Activated effector memory CD4-positive, alpha-beta T cell treated with Interleukin-2 at 50 U/mL for 16 hours (primary cell): ENCODE measurements around the gene TNNI2.

Source experiments
- DNase-seq: peaks from one replicate; pipeline ENCODE4 v3.0.0-alpha.2; 2020

The TNNI2 gene

DNA sequence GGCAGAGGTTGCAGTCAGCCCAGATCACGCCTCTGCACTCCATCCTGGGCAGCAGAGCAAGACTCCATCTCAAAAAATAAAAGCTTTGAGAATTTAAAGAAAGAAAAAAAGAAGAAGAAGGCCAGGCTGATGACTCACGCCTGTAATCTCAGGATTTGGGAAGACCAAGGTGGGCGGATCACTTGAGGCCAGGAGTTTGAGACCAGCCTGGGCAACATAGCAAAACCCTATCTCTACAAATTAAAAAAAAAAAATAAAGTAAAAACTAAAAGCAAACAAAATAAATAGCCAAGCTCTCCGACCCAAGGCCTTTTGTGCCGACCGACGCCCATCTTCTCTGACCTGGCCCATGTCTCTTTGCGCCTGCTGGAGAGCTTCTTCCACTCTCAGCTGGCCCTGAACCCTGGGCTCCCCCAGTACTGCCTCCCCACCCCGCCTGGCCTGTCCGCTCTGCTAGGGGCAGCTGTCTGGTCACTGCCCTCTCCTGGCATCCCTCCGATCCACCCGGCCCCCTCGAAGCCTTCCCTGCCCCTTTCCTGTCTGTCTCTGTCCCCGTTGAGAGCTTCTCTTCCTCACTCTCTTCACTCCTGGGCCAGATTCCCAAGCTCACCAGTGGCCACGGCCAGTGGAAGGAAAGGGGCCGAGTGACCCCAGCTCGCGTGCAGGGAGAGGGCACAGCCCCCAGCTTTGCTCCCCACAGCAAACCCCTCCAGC, 9.3 kb downstream of the TNNI2 start:
- no peak for DNase-seq

GRCh38 chr11:1848640-1849430, 10.1 kb downstream of the TNNI2 start:
- DNase-seq, result no peak

DNA sequence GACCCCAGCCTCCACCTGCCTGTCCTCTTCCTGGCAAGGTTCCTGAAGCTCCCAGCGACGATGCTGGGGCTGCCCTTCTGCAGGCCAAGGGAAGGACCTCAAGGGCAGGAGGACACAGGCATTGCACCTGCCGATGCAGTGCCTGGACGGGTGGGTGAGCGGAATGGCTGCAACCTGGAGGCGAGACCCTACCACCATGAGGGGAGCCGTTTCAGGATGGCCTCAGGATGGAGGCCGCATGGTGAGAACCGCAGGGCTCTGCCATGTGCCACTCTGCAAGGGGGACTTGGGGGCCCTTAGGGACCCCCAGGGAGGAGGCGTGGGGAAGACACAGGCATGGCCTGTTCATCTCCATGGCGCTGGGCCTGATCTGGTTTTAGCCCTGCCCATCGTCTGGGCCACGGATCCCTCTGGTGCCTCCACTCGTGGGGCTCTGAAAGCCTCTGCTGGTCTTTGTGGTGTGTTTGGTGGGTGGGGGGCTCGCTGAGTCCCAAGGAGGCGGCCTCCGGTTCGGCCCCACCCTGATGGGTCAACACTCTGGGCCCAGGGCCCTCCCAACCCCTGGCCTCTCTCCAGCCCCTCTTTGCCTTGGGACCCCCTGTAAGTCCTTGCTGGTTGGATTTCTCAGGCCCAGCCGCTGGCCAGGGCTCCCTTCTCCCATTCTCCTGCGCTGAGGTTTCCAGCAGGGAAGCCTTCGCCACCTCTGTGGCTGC, 12.8 kb downstream of the TNNI2 start:
- no peak for DNase-seq

- no peak for DNase-seq
These were observed 13.6 kb downstream of the TNNI2 start for GRCh38 chr11:1852271-1852876.

- peak; percentile 85 for DNase-seq
These were observed 14.1 kb downstream of the TNNI2 start, which contains the start of gene LSP1 for GRCh38 chr11:1852877-1853276. LSP1 (plus strand) TSS chr11:1853084; CDS start chr11:1853145, 61 bp downstream.

- DNase-seq, result no peak
These were observed 14.8 kb downstream of the TNNI2 start for GRCh38 chr11:1853376-1854131.

DNA sequence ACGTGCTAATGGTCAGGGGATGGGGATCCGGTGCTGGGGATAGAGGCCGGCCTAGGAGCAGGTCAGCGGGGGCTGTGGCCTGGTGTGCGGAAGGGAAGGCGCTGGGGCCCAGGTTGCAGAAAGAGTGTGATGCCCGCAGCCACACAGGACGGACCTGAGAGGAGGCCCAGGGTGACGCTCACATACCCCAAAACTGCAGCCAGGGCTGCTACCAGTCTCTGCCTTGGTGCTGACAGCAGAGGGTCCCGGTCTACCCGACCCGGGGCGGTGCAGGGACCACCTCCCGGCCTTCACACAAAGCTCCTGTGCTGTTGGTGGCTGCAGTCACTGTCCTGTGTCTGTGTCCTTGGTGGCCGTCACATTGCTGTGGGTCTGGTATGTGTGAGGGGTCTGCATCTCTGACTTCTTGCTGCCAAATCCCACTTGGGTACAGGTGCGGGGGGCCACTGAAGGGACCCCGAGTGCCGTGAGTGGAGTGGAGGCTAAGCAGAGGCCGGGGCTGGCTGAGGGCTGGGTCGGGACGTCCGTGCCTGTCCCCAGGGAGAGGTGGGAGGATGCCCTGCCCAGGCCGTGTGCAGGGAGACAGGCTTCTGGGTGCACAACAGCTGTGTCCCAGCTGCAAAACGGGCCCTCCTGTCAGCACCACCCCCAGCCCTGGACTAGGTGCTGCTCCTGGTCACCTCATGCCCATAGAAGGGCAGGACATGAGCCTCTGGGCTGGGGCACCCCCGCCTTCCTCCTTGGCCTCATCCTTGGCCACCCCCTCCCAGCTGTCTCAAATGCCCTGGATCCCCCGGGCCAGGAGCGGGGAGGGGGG, 15.6 kb downstream of the TNNI2 start:
- no peak for DNase-seq

DNA sequence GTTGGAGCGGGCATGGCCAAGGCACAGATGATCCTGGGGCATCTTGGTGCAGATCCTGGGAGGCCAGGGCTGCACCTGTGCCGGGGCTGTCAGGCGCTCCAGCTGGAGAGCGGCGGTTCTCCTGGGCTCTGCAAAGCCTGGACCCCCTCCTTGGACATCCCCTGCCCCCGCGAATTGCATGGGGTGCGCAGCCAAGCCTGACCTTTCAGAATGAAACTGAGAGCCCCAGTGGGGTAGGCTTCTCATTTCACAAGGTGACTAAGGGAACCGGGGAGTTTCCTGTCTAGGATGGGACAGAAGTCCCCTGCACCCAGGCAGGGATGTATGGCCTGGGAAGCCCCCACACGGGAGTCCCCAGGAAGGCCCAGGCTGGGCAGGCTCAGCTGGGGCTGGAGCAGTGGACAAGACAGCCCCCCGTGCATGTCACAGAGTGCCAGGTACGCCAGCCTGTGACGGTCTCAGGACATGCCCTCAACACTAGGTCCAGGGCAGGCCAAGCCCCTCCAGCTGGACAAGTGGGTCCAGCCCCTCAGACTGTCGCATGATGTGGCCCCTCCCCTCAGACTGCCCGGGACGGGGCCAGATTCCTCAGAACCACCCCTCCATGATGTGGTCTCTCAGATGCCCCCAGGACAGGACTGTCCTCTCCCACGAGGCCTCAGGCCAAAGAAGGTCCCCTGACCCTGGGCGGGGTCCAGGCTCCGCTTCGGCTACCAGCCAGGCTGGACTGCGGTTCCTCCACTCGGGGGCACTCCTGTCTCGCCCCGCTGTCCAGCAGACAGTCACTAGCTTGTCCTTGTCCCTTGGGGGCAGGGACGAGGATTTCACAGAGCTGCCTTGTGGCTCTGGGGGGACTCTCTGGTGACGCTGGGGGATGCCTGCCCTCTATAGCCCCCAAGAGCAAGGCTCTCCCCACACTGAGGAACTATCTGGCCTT, 16.4 kb downstream of the TNNI2 start:
- no peak for DNase-seq

GRCh38 chr11:1855886-1856265, 17.1 kb downstream of the TNNI2 start:
- no peak for DNase-seq

DNA sequence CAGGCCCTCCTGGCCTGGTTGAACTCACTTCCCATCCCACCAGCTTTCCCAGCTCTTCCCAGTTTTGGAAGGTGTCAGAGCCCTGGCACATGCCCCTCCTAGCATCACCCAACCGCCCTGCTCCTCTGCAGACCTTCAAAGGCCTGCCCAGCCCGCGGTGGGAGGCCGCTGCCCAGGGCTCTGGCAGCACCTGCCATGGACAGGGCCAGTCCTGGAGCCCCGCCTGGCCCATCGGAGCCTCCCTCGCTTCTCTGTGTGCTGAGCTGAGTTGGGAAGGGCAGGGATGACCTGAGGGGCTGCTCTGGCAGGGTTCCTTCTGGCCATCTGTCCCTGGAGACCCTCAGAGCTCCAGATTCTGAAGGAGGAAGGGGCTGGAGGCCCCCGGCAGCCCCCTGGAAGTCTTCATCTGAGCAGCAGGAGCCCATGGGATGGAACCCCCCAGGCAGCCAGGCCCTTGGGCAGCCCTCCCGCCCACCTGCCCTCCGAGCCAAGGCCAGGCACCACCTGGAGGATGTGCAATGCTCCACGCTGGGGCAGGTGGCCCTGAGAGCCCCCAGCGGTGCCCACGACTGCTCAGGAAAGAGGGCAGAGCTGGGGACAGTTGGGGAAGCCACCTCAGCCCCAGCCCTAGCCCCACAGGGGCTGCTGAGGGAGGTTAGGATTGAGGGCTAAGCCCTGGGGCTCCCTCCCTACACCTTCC, 17.7 kb downstream of the TNNI2 start:
- no peak for DNase-seq

DNA sequence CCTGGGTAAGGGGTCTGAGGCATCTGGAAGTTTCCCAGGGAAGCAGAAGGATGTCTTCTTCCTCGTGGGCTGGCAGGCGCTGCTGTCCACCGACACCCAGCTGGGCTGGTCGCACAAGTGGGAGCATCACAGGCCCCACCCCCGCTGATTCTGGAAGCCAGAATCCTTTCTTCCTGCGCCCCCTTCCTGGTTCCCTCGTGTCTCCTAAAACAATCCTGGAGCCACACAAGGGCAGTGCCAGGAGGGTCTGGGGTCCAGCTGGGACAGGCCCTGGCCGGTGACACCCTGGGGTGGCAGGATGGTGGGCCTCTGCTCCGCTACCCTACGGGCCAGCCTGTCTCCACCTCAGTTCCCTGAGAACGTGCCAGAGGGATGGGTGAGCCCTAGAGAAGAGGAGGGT, 18.3 kb downstream of the TNNI2 start:
- DNase-seq, result no peak

- no peak for DNase-seq
These were observed 19.4 kb downstream of the TNNI2 start for GRCh38 chr11:1858154-1858553.

DNA sequence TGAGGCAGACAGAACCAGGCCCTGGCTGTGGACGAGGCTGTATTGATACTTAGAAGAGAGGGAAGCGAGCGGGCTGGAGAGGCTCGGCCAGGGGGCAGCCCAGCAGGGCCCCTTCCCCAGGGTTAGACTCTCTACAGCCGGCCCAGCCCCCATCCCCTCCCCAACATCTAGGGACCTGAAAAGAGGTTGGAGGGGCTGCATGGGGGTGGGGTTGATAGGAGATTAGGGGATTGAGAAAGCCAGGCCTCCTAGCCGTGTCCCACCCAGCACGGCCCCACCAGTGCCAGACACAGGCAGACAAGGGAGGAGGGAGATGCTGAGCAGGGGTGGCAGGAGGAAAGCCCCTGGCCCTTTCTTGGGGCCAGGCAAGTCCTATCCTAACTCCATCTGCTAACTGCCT, 19.8 kb downstream of the TNNI2 start:
- DNase-seq, result no peak

DNA sequence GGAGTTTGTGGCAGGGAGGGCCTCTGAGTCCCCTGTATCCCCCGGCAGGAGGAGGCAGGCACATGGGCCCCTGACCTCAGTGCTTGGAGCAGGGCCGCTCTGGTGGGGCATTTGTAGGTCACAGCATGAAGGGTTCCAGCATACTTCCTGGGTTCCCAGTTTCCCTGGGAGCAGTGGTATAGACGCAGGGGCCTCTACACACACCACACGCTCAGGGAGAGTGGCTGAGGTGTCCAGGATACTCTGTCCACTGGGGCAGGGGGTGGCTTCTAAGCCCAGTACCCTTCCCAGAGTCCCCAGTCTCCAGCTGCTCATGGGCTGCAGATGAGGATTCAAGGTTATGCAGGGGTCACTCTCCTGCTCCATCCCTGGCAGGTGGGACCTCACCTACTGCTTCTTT, 20.2 kb downstream of the TNNI2 start:
- no peak for DNase-seq

DNA sequence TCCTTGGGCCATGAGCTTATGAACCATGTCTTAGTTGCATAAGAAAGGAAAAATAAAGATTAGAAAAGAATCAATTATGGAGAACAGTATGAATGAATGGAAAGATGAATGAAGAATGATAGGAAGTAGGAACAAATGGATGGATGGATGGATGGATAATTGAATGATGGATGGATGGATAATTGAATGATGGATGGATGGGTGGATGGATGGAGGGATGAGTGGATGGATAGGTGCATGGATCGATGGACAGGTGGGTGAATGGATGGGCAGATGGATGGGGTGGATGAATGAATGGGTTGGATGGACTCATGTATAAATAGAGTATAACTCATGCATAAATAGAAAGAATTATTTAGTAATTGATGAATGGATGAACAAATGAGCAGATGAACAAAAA, 21.3 kb downstream of the TNNI2 start:
- DNase-seq, result no peak

DNA sequence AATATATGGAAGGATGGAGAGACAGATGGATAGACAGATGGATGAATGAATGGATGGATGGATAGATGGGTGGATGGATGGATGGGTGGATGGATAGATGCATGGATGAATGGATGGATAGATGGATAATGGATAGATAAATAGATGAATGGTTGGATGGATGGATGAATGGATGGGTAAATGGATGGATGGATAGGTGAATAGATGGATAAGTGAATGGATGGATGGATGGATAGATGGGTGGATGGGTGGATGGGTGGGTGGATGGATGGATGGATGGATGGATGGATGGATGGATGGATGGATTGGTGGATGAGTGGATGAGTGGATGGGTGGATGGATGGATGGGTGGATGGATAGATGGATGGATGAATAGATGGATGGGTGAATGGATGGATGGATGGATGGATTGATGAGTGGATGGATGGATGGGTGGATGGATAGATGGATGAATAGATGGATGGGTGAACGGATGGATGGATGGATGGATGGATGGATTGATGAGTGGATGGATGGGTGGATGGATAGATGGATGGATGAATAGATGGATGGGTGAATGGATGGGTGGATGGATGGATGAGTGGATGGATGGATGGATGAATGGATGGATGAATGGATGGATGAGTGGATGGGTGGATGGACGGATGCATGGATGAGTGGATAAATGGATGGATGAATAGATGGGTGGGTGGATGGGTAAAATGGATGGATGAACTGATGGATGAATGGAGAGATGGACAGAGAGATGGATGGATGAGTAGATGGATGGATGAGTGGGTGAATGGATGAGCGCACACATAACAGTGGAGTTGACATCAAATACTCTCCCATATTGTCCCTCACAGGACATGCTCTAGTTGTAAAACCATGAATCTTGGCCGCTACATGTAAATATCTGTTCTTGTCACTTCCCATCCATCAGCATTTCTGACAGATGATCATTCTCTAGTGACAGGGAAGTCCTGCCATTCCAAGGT, 22.9 kb downstream of the TNNI2 start:
- DNase-seq, result no peak

- DNase-seq, result no peak
These were observed 24.0 kb downstream of the TNNI2 start for GRCh38 chr11:1862588-1863351.
